ENCODE data around the gene CNTNAP2. TPM values are rescaled to one million over a fixed set of nuclear protein-coding genes. Genes with fewer than 3 reads are reported as not detected.

The CNTNAP2 gene
- total RNA-seq, 1 experiment from 2014 or later: 64.5 TPM

GRCh38 chr7:146223851-146224250 lies 107.2 kb downstream of the CNTNAP2 start:
- H3K23me2 ChIP-seq (ENCODE audit: insufficient read length, low read depth, low read length, poor library complexity, severe bottlenecking): no peaks in the 10 kb centered on the region
- no peak overlapping the region for H3K56ac ChIP-seq (ENCODE audit: insufficient read length, low read depth, low read length)
- H3K27ac ChIP-seq (ENCODE audit: insufficient read length, low read depth, low read length): no peak overlapping the region
- no CpG with 5 or more reads among the region's 1 CpG for WGBS (ENCODE audit: extremely low coverage, insufficient read length, low lambda C conversion rate)
- no peak overlapping the region for H3K4ac ChIP-seq (ENCODE audit: low read depth, low read length)
- no peak overlapping the region for H2BK15ac ChIP-seq (ENCODE audit: low read depth, low read length)
- H2BK12ac ChIP-seq (ENCODE audit: insufficient read length, low read depth, low read length): no peak overlapping the region
- Mint-ChIP-seq H3K4me1 (peaks cover 7 to 9% of the 10 kb centered on the region in 2 experiments), H3K27ac (no peak overlapping the region), H3K27me3 (ENCODE audit: low read depth) (no peaks in the 10 kb centered on the region), H3K4me3 (no peak overlapping the region), H3K36me3 (ENCODE audit: insufficient read depth in 1 of 3, low read depth in 3 of 3) (peaks cover 6 to 36% (median 31%) of the 10 kb centered on the region in 3 experiments), H3K9me3 (peaks cover 7 to 9% of the 10 kb centered on the region in 2 experiments; a peak in 4 of 5 replicates)
- H3K27me3 ChIP-seq (ENCODE audit: insufficient read depth, low read length): no peaks in the 10 kb centered on the region
- no peak overlapping the region for H3K4me2 ChIP-seq (ENCODE audit: insufficient read depth, insufficient read length, low read length)
- TF ChIP-seq, protein P1, sequence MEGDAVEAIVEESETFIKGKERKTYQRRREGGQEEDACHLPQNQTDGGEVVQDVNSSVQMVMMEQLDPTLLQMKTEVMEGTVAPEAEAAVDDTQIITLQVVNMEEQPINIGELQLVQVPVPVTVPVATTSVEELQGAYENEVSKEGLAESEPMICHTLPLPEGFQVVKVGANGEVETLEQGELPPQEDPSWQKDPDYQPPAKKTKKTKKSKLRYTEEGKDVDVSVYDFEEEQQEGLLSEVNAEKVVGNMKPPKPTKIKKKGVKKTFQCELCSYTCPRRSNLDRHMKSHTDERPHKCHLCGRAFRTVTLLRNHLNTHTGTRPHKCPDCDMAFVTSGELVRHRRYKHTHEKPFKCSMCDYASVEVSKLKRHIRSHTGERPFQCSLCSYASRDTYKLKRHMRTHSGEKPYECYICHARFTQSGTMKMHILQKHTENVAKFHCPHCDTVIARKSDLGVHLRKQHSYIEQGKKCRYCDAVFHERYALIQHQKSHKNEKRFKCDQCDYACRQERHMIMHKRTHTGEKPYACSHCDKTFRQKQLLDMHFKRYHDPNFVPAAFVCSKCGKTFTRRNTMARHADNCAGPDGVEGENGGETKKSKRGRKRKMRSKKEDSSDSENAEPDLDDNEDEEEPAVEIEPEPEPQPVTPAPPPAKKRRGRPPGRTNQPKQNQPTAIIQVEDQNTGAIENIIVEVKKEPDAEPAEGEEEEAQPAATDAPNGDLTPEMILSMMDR (conservative IDR thresholded peaks at IDR 0.05): no peak
- no peaks in the 10 kb centered on the region for H3K4me1 ChIP-seq (ENCODE audit: insufficient read depth, low read length)
- H3K23ac ChIP-seq (ENCODE audit: insufficient read length, low read depth, low read length): no peak overlapping the region
- no peak overlapping the region for H3K18ac ChIP-seq (ENCODE audit: insufficient read length, low read depth, low read length)
- no peak overlapping the region for H4K91ac ChIP-seq (ENCODE audit: insufficient read length, low read depth, low read length)
- no peaks in the 10 kb centered on the region for H3K79me1 ChIP-seq (ENCODE audit: insufficient read depth, low read depth, low read length, poor library complexity, severe bottlenecking)
- H4K5ac ChIP-seq (ENCODE audit: insufficient read length, low read depth, low read length): no peak overlapping the region
- no peak overlapping the region for H2AFZ ChIP-seq (ENCODE audit: low read length)
- no peak overlapping the region for H3T11ph ChIP-seq (ENCODE audit: low read length)
- no peak for DNase-seq
- no peak overlapping the region for H2BK5ac ChIP-seq (ENCODE audit: insufficient read length, low read length)
- no peaks in the 10 kb centered on the region for H4K20me1 ChIP-seq (ENCODE audit: control insufficient read depth, insufficient read depth, insufficient read length)
- H3K9ac ChIP-seq (ENCODE audit: extremely low read depth, insufficient read length, low read length): no peak overlapping the region
- H2BK120ac ChIP-seq (ENCODE audit: low read depth, low read length, poor library complexity, severe bottlenecking): no peak overlapping the region
- H3K14ac ChIP-seq (ENCODE audit: insufficient read depth, low read length): no peak overlapping the region
- no peak overlapping the region for H2BK20ac ChIP-seq (ENCODE audit: low read depth, low read length, poor library complexity, severe bottlenecking)
- no peaks in the 10 kb centered on the region for H3K79me2 ChIP-seq (ENCODE audit: insufficient read depth, low read length)
- H3K9me3 ChIP-seq (ENCODE audit: control insufficient read depth, low read depth, low read length): no peaks in the 10 kb centered on the region
- no peak overlapping the region for H4K8ac ChIP-seq (replicated peaks; ENCODE audit: insufficient read length, low read depth, low read length)
- no peak overlapping the region for H2AK5ac ChIP-seq (ENCODE audit: insufficient read length, low read length)
